Activated CD8-positive, alpha-beta memory T cell treated with anti-CD3 and anti-CD28 coated beads, Interleukin-2, amount 50 U/mL, for 24 hours (primary cell): ENCODE results near the gene GP5.

ENCODE experiments used
- DNase-seq: peaks from one replicate; pipeline ENCODE4 v3.0.0-alpha.2; 2020; ENCODE audit errors: extremely low read depth

GP5 gene, protein sequence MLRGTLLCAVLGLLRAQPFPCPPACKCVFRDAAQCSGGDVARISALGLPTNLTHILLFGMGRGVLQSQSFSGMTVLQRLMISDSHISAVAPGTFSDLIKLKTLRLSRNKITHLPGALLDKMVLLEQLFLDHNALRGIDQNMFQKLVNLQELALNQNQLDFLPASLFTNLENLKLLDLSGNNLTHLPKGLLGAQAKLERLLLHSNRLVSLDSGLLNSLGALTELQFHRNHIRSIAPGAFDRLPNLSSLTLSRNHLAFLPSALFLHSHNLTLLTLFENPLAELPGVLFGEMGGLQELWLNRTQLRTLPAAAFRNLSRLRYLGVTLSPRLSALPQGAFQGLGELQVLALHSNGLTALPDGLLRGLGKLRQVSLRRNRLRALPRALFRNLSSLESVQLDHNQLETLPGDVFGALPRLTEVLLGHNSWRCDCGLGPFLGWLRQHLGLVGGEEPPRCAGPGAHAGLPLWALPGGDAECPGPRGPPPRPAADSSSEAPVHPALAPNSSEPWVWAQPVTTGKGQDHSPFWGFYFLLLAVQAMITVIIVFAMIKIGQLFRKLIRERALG

DNA sequence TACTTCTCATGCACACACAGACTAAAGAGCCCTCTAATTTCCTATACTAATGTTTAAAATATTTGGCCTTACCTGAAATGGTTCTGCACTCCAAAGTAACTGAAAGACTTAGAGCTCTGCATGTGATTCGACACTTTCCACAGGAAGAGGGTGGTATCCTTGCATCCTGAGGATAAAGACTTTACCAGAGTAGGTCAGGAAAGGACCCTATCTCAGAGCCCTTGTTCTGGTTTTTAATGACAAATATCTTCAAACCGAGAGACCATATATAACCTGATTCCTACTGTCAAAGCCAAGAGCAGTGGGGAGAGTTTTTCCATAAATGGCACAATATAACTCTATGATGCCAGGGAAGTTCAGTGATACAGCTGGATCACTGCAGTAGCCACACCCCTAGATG is at the start of gene GP5:
Gene GP5, minus strand, starts transcription at position 101 of the 400 bp plus-strand sequence. CDS start 984 bp downstream, outside the sequence.
- no peak for DNase-seq

DNA sequence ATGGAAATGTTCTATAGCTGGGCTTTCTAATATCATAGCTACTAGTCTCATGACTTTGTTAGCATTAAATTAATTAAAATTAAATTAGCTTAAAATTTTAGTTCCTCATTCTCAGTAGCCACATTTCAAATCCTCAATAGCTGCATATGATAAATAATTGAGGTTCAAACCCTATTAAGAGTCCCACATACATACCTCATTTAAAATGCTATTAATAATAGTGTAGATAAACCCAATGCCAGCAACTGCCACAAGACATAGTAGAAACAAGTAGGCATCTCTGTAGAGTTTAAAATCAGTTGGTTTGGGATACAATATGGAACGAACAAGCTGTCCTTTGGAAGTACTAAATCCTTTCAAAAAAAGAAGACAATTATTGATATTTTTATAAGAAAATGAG is 48.6 kb upstream of the GP5 start:
- DNase-seq: no peak

DNA sequence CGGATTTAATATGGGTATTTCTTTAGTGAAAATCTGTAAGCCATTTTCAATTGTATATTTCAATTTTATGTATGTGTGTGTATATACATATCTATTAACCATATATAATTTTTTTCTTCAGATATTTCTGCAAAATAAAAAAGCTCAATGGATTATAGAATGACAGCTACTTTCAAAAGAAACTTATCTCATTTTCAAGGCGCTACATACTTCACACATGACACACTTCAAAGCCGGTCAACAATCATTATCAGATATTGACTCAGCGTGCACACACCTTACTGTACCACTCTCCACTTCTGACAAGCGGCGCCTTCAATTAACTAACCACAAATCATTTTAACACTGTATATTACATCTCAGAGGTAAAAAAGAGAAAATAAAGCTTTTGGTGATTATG is 48.1 kb upstream of the GP5 start:
- DNase-seq: no peak

DNA sequence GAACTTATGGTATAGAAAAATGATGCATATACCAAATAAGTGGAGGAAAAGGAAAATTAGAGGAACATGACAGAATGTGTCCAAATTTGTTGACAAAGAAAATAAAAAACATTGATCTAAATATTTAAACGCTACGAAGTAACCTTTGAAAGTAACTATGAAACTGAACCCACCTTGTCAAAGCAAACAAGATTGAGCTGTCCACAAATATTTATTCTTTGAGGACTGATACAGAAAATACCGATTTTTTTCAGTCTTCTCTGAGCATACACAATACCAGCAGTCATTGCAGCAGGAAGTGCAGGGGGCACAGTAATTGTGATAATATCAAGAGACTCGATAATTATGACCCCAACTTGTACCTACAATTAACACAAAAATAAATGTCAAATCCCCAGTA is 47.7 kb upstream of the GP5 start:
- no peak for DNase-seq

DNA sequence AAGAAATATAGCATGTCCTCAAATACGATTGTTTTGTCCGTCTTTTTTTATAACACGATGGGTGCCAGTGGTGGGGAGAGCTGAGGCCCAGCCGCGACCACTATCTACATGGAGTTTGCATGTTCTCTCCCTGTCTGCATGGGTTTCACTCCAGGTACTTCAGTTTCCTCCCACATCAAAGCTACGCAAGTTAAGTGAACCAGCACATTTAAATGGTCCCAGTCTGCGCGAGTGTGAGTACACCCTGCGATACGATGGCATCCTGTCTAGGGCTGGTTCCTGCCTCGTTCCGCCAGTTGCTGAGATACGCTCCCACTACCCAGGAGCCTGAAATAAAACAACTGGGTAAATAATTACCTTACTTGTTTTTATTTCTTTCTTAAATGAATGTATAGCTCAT is 47.1 kb upstream of the GP5 start:
- no peak for DNase-seq

DNA sequence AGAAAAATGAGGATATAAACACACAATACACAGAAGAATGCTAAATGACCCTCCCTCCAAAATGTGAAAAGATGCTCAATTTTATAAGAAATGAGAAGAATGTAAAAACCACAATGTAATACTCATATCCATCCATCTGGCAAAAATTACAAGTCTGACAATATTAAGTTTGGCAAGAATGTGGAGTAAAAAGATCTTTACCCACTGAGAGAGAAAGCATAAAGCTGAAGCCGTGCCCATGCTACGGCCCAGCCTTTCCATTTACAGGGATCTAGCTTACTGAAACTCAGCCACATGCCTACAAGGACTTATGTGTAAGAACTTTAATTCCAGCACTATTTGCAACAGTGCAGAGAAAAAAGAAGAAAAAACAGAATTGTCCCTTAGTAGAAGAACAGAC is 44.8 kb upstream of the GP5 start:
- no peak for DNase-seq

DNA sequence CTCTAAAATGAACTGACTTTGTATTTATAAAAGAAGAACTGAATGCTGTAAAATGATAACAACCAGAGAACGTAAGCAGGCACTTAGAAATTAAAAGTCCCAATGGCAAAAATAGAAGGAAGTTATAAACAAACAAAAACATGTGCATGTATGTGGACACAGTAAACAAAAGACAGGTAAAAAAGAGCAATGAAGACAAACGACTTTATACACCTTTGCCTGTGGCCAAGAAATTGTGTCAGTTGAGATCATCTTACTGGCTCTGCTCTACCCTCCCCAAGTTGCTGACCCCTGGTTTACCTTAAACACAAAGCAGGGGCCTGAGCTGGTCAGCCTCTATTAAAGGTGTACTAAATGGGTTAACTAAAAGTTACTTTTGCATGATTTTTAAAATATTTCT is 41.7 kb upstream of the GP5 start:
- DNase-seq: no peak

DNA sequence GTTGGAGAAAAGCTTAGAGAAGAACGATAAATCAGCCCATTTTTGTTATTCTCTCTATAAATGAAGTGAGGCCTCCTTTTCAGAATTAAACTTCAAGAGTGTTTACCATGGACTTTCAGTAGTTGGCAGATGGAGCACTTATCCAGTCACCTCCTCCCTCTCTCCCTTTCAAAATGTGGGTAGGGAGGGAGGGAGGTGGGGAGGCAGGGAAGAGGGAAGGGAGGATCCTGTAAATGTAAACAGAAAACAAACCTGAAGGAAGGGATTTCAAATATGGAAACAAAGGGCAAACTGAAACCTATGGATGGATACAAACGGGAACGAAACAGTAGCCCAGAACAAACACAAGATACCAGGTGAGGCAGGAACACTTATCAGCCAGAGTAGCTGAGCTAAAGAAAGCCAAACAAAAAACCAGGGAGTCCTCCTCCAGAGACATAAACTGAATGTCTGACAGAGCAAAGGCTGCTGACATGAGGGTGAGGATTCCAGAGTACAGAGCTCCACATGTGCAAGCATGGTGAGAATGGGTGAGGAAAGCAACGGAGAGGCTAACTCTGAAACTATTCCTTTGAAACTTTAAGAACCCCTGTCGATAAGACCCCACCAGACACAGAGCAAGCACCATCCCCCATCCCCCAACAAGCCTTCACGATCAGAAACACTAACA is 41.0 kb upstream of the GP5 start:
- DNase-seq: no peak

DNA sequence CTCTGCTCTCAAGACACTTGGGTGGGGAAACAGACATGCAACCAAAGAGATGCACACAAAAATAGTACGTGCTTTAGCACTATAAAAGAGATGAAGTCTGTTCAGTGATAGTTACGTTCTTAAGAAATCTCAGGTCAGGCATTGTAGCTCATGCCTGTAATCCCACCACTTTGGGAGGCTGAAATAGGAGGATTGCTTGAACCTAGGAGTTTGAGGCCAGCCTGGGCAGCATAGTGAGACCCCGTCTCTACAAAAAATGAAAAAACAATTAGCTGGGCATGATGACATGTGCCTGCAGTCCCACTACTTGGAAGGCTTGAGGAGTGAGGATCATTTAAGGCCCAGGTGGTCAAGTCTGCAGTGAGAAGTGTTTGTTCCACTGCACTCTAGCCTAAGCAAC is 35.4 kb upstream of the GP5 start:
- DNase-seq: no peak

DNA sequence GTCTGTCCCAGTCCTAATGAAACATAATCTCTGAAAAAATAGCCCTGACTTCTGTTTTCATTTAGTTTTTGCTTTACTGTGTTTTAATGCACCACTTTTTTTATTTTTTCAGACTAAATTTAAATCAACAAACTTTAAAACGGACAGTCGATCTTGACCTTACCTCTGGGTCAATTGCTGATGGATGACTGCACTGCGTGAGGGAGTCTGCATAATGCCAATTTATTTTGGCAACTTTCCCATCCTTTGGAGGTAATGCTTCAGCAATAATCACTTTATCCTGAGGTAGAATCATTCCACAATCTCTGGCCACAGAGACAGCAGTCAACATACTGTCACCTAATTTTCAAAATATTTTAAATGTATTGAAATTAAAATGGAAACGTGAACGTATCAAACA is 32.5 kb upstream of the GP5 start:
- DNase-seq: no peak

DNA sequence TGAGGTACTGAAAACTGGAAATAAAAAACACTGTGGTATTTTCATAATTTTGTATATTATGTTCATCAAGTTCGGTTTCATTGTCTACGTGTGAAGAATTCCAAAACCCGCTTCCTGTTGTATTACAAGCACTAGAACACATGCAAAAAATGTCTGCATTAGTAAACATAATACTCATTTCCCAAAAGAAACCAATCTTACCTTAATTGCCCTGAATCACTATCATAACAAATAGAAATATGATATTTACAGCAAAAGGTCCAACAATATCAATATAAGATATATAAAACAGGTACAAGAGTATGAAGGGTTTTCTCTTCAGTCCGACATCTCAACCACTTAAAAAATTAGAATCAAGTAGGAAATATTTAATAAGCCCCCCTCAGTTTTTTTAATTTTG is 26.3 kb upstream of the GP5 start:
- no peak for DNase-seq

DNA sequence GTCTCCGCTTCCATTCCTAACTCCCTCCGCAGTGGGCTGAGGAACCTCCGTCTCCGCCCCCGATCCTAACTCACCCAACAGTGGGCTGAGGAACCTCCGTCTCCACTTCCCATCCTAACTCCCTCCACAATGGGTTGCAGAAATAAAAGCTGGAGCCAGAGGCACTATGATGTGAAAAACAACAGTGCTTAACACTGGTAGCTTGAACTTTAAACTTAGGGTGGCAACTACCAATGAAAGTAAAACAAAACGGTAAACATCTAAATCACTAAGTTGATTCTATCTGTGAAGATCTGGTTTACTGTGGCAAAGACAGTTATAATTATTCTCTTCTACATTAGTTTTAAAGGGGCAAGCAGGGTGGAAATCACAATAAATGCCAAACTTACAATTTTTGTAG is 25.9 kb upstream of the GP5 start:
- DNase-seq: no peak

DNA sequence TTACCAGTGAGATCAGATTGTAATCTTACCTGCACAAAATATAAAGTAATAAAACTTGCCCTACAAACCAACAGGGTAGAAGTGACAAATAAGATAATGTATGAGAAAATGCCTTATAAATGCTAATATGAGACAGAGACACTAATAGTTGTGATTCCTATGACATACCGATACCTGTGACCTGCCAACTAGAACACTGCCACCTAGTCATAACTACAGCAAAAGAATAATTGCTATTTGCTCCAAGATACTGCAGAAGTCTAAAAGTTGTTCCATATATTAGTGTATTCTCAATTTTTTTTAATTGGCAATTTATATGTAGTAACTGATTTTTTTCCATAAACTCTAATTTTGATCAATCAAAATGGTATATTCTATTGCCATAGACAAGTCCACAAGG is 25.3 kb upstream of the GP5 start:
- no peak for DNase-seq

DNA sequence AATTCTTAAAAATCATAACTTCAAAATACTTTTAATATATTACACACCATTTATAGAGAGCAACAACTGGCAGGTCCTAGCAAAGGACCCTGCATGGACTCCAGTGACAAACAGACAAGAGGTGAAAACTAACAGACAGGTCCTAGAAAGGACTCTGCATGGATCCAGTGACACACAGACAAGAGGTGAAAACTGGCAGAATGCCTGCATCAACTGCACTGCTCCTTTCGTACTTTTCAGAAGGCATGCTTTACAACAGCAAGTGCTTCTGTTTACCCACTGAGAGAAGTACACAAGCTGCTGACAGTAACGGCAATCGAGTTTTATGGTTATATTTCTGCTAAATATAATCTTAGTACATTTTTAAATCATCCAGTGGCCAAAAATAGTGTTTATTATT is 24.3 kb upstream of the GP5 start:
- DNase-seq: no peak

DNA sequence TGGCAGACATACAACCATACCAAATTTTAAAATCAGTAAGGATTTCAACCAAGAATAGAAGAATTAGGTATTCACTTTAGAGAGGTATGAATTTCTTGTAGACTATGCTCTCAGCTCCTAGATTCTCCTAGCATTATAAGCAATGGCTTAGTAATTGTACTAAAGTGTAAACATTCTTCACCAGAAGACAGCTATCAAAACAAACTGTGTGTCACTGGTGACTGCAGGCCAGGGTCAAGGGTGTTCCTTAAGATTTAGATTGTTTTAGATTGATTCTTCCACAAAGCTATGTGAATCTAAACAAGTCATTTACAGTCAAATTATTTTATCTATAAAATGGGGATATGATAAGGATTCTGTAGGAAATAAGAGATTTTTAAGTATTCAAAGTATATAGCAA is 23.1 kb upstream of the GP5 start:
- no peak for DNase-seq

DNA sequence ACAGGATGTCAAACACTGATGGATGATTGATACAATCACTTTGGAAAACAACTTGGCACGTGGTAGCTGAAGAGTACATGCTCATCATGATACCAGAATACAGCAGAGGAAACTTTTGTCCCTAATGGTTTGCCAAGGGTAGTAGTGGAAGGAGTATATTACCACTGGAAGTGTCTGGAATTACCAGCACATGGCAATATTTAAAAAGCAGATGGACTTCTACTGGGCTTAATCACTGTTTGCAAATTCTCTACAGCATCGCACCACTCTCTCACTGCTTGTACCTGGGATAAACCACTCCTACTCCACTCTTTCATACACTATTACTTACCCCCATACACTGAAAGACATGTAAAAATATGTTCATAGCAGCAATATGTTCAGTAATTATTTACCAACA is 19.6 kb upstream of the GP5 start:
- DNase-seq: no peak

DNA sequence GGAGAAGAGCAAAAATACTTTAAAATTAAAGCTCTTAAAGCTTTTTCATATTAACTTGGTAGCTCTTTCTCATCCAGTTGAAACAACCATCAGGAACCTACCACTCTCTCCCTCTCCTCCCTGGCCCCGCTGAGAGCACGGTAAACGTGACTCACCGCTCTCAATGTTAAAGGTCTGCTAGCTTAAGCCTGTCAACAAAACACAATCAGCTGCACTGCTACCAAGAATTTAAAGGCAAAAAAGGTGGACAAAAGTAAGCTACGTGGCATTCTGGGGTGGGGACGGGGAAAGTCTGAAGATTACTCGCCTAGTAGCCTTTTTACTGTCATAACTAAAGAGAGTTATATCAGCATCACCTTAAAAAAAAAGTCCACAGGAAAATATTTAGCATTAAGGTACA is 8.4 kb upstream of the GP5 start:
- DNase-seq: no peak

DNA sequence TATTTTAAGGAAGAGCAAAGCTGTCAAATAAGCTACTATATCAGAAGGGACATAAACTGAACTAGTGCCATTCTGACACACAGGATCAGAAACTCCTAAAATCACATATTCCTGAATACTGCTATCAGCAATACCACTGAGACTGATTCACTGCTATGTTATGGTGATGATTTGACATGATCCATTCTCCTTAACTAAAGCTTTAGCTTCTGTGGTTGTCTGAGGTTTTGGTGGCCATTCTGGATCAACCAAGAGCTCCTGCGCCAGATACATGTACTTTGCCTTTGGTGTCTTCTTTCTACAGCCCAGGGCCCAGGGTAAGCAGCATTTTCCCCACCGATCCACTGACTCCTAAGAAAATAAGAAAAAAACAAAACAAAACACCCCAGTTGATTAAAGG is 6.7 kb upstream of the GP5 start:
- DNase-seq: no peak

DNA sequence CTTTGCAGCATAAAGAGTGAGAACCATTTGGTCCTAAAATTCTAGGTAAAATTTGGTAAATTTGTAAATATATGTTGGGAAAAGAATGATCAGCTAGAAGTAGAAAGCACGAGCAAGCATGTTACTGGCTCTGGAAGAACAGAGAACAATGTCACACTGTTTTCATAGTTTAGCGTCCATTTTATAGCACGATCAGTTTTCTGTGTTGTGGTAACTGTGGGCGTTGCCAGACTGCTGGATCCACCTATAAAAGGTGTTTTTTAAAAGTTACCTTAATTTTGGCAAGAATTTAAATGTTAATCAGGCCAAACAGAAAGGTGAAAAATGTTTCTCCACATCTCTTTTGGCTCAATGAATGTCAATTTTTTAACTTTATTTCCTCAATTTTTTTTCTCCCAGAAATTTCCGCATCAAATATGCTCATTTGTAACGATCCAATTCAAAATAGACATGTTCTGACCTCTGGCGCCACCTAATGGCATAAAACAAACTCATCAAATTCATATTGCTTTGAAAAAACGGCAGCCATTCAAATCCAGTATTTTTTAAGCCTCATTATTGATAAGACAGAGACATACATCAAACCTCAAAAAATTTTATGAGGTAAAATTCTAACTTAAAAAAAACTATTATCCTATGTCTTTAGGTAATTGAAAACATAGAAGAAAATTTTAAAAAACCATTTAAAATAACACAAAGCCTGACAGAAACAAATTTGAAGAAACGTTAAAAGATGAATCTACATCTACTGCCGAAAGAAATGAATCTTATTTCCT is 5.5 kb upstream of the GP5 start:
- DNase-seq: no peak

DNA sequence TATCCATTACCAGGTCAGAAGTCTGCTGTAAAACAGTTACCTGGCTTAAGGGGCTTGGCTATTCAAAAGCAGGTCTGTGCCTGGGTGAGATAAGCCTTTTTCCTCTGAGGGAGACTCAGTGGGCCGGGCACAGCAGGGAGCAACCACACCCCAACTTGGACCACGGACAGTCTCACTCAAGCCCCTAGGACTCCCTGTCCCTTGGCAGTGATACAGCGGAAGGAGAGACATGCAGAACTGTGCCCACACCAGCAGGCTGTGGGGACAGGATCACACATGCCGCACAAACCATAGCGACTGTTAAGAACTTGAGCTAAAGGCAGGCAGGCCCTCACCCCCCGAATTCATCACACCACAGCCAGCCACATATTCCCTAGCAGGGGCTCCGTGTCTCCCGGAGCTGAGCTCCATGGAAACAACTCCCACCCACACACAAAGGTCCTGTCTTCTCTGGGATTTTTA is 2.8 kb upstream of the GP5 start:
- no peak for DNase-seq

DNA sequence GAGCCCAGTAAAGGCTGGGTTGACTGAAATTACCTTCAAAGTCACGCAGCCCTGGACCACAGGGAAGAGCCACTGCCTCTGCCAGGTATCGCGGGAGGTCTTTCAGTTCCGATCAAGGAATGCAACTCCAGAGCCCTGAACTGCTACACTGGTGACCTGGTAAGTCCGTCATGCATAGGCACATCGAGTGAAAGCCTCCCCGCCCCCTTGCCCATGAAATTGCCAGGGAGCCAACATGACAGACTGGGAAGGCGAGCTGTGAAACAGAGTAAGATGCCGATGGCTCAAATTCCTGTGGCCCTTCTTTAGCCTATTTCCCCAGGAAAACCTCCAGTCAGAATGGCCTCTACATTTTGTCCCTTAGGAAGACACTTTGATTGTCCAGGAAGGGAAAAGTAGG is 2.3 kb upstream of the GP5 start:
- DNase-seq: no peak

DNA sequence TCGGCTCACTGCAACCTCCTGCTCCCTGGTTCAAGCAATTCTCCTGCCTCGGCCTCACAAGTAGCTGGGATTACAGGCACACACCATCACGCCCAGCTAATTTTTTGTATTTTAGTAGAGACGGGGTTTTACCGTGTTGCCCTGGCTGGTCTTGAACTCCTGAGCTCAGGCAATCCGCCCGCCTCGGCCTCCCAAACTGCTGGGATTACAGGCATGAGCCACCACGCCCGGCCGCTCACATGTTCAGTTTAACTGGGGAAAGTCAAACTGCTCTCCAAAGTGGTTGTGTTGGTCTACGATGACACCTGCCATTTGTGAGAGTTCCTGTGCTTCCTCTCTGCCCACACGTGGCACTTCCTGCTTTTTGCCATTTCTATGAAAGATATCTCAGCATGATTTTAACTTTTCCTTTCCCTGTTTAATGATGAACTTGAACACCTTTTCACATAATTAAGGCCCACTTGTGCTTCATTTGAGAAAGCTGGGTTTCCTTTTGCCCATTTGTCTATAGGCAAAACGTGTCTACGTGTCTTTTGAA is 877 bp upstream of the GP5 start:
- DNase-seq: no peak
